Astrocyte of the spinal cord (primary cell): ENCODE data around the gene AASS.

Source experiments
- DNase-seq: peaks from one replicate; pipeline ENCODE4 v3.0.0; 2011; ENCODE audit warnings: low read depth, low spot score
- H3K4me3 ChIP-seq: 2 replicates; pipeline ENCODE4 v1.5.1; 2011; ENCODE audit warnings: low read depth, mild to moderate bottlenecking, low read length, moderate library complexity
- in situ Hi-C: cut with HindIII; loops from 2 replicates; pipeline ENCODE4 v1.10.0; 2017; ENCODE audit warnings: low sequenced_read_pairs
- TF ChIP-seq, protein P1 (sequence below): IDR thresholded peaks from 2 replicates; pipeline ENCODE4 v1.5.1; 2012; ENCODE audit warnings: low read depth, mild to moderate bottlenecking, low read length, inconsistent platforms

The AASS gene

DNA sequence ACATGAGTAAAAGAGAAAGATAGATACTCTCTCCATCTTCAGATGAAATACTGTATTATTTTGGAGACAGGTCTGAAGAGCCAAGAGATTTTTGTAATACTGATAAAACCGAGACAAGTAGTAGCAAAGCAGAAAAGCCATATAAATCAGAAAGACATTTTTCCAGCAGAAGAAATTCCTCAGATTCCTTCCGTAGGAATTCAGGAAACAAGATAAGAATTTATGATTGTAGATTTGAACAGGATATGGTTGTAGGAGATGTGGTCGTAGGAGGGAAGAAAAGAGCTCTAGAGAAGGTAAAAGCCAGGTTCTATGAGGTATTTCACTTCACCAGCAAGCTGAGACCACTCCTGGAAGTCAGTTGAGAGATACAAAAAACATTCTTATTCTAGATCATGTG, 17.6 kb upstream of the AASS start:
- TF ChIP-seq, protein P1, sequence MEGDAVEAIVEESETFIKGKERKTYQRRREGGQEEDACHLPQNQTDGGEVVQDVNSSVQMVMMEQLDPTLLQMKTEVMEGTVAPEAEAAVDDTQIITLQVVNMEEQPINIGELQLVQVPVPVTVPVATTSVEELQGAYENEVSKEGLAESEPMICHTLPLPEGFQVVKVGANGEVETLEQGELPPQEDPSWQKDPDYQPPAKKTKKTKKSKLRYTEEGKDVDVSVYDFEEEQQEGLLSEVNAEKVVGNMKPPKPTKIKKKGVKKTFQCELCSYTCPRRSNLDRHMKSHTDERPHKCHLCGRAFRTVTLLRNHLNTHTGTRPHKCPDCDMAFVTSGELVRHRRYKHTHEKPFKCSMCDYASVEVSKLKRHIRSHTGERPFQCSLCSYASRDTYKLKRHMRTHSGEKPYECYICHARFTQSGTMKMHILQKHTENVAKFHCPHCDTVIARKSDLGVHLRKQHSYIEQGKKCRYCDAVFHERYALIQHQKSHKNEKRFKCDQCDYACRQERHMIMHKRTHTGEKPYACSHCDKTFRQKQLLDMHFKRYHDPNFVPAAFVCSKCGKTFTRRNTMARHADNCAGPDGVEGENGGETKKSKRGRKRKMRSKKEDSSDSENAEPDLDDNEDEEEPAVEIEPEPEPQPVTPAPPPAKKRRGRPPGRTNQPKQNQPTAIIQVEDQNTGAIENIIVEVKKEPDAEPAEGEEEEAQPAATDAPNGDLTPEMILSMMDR, result no peak
- DNase-seq, result no peak
- H3K4me3 ChIP-seq, result no peak overlapping the region
- in situ Hi-C loops, result no loop called here

DNA sequence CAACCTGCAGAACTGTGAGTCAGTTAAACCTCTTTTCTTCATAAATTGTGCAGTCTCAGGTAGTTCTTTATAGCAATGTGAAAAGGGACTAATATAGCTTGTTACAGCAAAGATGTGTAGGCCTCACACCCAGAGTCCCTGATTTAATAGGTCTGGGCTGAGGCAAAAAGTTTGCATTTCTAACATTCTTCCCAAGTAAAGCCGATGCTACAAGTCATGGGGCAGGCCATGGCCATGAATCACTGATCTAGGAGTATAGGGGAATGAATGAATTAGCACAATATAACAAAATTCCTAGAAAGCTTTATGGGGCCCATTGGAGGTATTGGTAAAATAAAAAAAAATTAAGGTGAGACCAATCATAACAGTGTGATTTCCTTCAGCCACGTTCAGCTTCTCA, 11.5 kb upstream of the AASS start:
- no peak overlapping the region for H3K4me3 ChIP-seq
- DNase-seq, result no peak
- TF ChIP-seq, protein P1, result no peak
- in situ Hi-C loops, result no loop called here

DNA sequence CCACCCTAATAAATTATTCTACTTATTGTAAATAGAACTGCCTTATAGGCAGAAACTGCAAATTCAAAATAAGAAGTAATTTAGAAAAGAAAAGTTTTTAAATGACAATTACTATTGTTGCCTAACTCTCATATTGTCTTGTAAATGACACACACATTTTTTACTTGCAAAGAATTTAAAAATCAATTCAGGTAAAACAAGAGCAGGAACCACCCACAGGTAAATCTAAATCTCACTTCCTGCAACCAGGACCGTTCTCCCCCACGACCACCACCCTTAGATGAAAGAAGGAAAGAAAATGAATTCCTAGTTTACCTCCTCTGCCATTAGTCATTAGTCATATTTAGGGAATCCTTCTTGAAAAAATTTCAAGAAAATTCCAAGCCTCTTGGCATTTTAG, 4.8 kb upstream of the AASS start:
- in situ Hi-C loops, result no loop called here
- DNase-seq, result no peak
- H3K4me3 ChIP-seq, result no peak overlapping the region
- TF ChIP-seq, protein P1, result no peak

DNA sequence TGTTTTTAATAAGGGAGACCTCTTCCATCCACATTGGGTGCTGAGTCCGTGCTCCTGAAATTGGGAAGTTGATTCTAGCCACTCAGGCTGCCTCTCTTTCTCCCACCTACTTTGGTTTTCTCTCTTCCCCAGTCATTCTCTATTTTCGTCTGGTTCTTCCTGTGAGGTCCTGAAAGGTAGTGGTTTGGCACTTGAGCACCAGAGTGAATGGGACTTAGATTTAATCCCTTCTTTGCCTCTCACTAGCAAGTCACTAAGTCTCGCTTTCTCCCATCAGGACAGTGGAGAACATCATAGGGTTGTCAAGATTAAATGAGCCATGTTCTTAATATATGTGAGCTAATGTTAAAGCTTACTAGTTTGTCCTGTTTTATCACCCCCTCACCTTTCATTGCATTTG, 4.0 kb upstream of the AASS start:
- DNase-seq, result no peak
- H3K4me3 ChIP-seq, result no peak overlapping the region
- in situ Hi-C loops, result no loop called here
- TF ChIP-seq, protein P1, result no peak

DNA sequence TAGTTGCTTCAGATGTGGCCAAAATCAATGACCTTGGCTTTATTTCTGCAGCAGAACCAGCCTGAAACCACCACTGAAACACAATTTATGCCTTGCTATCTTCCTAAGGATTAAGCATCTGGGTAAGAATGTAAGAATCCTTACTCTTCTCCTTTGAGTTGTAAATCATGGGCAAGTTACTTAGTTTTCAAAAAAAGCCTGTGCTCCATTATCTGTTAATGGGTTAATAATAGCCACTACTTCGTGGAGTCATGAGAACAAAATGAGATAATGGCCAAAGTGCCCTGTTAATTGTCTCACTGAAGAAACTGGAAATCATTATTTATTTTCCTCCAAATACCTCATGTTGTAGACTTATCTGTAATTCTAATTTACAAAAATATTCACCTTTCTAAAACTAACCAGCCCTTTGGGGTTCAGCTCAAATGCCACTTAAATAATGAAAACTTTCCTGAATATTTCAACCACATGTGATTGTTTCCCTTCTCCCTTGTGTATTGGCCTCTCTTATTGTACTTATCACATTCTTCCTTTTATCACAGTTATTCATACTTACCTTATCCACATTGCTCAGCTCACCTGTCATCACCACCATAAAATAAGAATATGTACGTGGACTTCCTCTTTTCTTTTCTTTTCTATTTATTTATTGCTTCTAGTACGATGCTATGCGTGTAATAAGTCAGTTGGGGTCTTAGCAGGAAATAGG, 2.0 kb upstream of the AASS start:
- in situ Hi-C loops, result no loop called here
- DNase-seq, result no peak
- no peak overlapping the region for H3K4me3 ChIP-seq
- TF ChIP-seq, protein P1, result no peak

DNA sequence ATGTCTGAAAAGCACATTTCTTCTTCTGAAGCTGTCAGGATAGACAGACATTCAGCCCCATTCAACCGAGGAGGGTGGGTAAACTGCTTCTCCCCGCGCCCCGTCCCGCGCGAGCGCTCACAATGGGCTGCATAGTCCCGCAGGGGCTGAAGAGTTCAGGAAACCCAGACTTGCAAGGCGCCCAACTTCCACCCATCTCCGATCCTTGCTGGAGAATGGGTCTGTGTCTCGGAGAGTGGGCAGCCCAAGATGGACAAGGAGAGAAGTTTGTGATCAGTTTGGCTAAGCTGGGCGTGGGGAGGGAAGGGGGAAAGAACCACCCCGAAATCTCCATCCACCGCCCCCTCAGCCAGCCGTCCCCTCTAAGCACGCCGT, 686 bp downstream of the AASS start:
- H3K4me3 ChIP-seq, result peak overlapping the region; percentile 81
- peak; percentile 44 for DNase-seq
- in situ Hi-C loops, result no loop called here
- TF ChIP-seq, protein P1, result no peak

DNA sequence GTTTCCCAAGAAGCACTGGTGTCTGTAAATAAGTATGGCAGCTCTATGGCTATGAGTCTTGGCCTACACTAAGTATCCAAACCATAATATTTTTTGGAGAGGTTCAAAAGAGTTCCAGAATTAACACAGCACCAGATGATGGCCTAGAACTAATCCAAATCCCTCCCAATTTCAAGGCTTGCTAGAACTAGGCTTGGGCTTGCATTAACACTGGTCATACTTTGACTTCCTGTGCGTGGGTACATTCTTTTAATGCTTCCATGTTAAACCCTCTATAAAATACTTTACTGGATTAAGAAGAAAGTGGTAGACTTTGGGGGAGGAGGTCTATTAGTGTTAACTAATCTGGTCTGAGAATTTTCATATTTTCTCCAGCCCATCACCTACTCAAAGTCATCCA, 3.1 kb downstream of the AASS start:
- in situ Hi-C loops, result no loop called here
- no peak overlapping the region for H3K4me3 ChIP-seq
- TF ChIP-seq, protein P1, result no peak
- DNase-seq, result no peak
